NCI-H1436 treated with DMSO at 0.1 percent for 48 hours (cell line): ENCODE results near the gene DOC2A.
"Not testable (repeated sequence)": the region's sequence is repeated elsewhere in the genome, so short reads cannot be mapped to it uniquely, and the experiment has no call there.

Experiments used
- DNase-seq: peaks from one replicate; lab custom pipeline; 2025; lab: John Stamatoyannopoulos, UW

Gene DOC2A

GRCh38 chr16:29972992-29973383, 37.8 kb downstream of the DOC2A start:
- no peak for DNase-seq

- no peak for DNase-seq
Measured at GRCh38 chr16:29972500-29972899, 38.3 kb downstream of the DOC2A start.

GRCh38 chr16:29971304-29971703, 39.5 kb downstream of the DOC2A start:
- no peak for DNase-seq

- no peak for DNase-seq
Measured at GRCh38 chr16:29968205-29968604, 42.6 kb downstream of the DOC2A start.

GRCh38 chr16:29963021-29963743, 47.6 kb downstream of the DOC2A start:
- DNase-seq = no peak

GRCh38 chr16:29962344-29962994, 48.4 kb downstream of the DOC2A start:
- DNase-seq = no peak

GRCh38 chr16:29961479-29962343, 49.1 kb downstream of the DOC2A start, which contains the start of gene TMEM219:
TSS of gene TMEM219 (plus strand) at chr16:29962079. CDS start at chr16:29963144, 1,065 bp downstream.
- peak; percentile 24 for DNase-seq

- no peak for DNase-seq
Measured at GRCh38 chr16:29961127-29961478, 49.7 kb downstream of the DOC2A start.

- not testable (repeated sequence) for DNase-seq
Measured at GRCh38 chr16:29959821-29960220, 51.0 kb downstream of the DOC2A start.

- no peak for DNase-seq
Measured at GRCh38 chr16:29959293-29959692, 51.5 kb downstream of the DOC2A start.

- no peak for DNase-seq
Measured at GRCh38 chr16:29958756-29959155, 52.1 kb downstream of the DOC2A start.
